Pancreas (tissue), 10 donors: ENCODE results near the gene ZFYVE28. TPM values are rescaled to one million over a fixed set of nuclear protein-coding genes. Genes with fewer than 3 reads are reported as not detected.

Source experiments
- ATAC-seq, 4 donors: fragments of 200-7000 bp; cut with Tn5 transposase; one replicate each; pipeline versions ENCODE4 v1.8.0 to v1.9.1; 2020; ENCODE audit warnings: mild to moderate bottlenecking in 4 of 4, moderate library complexity in 4 of 4
- DNase-seq, 6 donors: peaks; one replicate each; pipeline ENCODE4 v3.0.0-alpha.2; 2020
- FAIRE-seq: peaks from 2 replicates; lab custom pipeline; 2012; peaks lifted over from hg19 to GRCh38; lab: Jason Lieb, UNC
- H3K27ac ChIP-seq, 4 donors: fragments of 200-600 bp; sonication (generic); 1 replicate in 3 of 4; 2 replicates in 1 of 4; pipeline versions ENCODE4 v1.5.0 to v1.8.0; 2020
- H3K27me3 ChIP-seq, 4 donors: fragments of 200-600 bp; one replicate each; pipeline ENCODE4 v1.8.0; 2021
- H3K36me3 ChIP-seq, 3 donors: fragments of 200-600 bp; sonication (generic) in 1 of 3; one replicate each; pipeline versions ENCODE4 v1.5.0 to v1.8.0; 2020 to 2021
- H3K4me1 ChIP-seq, 3 donors: fragments of 200-600 bp; one replicate each; pipeline ENCODE4 v1.8.0; 2021
- H3K4me3 ChIP-seq, 4 donors: fragments of 200-600 bp; sonication (generic) in 2 of 4; one replicate each; pipeline versions ENCODE4 v1.5.0 to v1.8.0; 2020 to 2021
- H3K9me3 ChIP-seq, 4 donors: fragments of 200-600 bp; one replicate each; pipeline ENCODE4 v1.8.0; 2021
- WGBS, 2 donors: extraction: QIAGEN DNeasy Blood & Tissue Kit; methylation state at CpG; one replicate each; pipeline ENCODE4 v1.1.7; 2013; 5-methylcytosine and 5-hydroxymethylcytosine counted together
- intact Hi-C, 3 donors: fragments of 100-400 bp; cut with DNase I; formaldehyde crosslinking; loops; one replicate each; pipeline versions ENCODE4 v1.11.1 to v1.14.2; 2022
- polyA plus RNA-seq, 2 donors: library from polyadenylated mRNA; stranded (reverse); fragments of 200-250 nt; gene quantifications; one replicate each; pipeline ENCODE4 v1.2.3, GENCODE V29; 2013
- total RNA-seq, 6 donors: library from RNA; stranded (reverse); fragmentation: NEBNext Ultra II Directional in 4 of 6; extraction: Animal tissue kit (Norgen Biotek cat#: 25700) in 4 of 6; gene quantifications; one replicate each; pipeline versions ENCODE4 v1.2.1 to v1.2.4, GENCODE V29; 2021 to 2023
- TF ChIP-seq, protein P1 (sequence below), 4 donors: fragments of 200-600 bp; sonication (generic) in 3 of 4; IDR thresholded peaks; one replicate each; pipeline versions ENCODE4 v1.5.0 to v1.8.0; 2021; ENCODE audit warnings: antibody characterized with exemption in 4 of 4
- donor health status: healthy with polysubstance abuse.
- donor health status: DM: no; HTN: no; CAD: no; lungs with moderate emphysema.
- donor health status: DM: no; HTN: no; CAD: no.
- donor health status: control.
- donor health status: control.
- donor health status: Bipolar disorder and iron deficiency.
- donor health status: DM: yes; HTN: yes; CAD: no.
- donor health status: DM: no; HTN: no; CAD: no.
- donor health status: DM: no; HTN: no; CAD: no.
- donor health status: DM: yes; HTN: yes; CAD: no.

Gene ZFYVE28
- total and polyA plus RNA-seq, 8 donors, result 3.8 to 13.4 (median 6.0) TPM

DNA sequence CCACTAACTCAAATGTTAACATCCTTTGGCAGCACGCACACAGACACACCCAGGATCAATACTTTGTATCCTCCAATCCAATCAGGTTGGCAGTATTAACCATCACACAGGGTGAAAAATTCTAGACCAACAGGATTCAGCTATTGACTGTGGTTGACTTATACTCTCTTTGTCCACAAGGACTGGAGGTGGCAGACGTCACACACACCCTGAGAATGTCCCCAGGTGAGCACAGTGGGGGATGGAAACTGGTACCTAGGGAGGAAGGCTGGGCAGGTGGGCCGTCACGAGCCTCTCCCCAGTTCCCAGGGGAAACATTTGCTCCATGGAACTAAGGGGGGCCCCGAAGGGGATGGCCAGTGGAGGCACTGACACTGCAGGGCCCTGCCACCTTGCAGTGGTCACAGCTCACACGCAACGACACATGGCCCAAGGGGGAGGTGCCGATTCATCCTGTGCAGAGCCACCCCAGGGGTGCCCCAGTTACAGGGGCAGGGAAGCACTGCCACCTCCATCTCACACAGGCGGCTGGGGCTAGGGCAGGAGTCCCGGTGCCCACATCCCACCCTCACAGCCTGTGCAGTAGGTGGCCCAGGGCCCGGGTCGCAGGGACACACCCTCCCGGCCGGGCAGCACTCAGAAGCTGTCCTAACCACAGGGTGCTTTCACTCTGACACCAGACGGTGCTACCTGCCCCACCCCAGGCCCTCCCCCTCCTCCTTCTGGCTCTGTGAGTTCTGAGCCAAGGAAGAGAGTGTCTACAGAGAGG lies 17.4 kb downstream of the ZFYVE28 start:
- ATAC-seq (peak; percentile 79 to 84 (median 82)), DNase-seq (peak in 5 of 6 donors; percentile 62 to 75 (median 68)), FAIRE-seq (no peak)
- Histone ChIP-seq H3K36me3 (no peaks in the 10 kb centered on the region), H3K4me3 (no peak overlapping the region), H3K27me3 (no peaks in the 10 kb centered on the region), H3K4me1 (peaks cover 6 to 18% (median 10%) of the 10 kb centered on the region in 3 donors), H3K9me3 (no peaks in the 10 kb centered on the region), H3K27ac (no peak overlapping the region)
- 67 to 69% methylated on average over 15 of the region's 15 CpGs for WGBS, 2 donors
- TF ChIP-seq, protein P1, sequence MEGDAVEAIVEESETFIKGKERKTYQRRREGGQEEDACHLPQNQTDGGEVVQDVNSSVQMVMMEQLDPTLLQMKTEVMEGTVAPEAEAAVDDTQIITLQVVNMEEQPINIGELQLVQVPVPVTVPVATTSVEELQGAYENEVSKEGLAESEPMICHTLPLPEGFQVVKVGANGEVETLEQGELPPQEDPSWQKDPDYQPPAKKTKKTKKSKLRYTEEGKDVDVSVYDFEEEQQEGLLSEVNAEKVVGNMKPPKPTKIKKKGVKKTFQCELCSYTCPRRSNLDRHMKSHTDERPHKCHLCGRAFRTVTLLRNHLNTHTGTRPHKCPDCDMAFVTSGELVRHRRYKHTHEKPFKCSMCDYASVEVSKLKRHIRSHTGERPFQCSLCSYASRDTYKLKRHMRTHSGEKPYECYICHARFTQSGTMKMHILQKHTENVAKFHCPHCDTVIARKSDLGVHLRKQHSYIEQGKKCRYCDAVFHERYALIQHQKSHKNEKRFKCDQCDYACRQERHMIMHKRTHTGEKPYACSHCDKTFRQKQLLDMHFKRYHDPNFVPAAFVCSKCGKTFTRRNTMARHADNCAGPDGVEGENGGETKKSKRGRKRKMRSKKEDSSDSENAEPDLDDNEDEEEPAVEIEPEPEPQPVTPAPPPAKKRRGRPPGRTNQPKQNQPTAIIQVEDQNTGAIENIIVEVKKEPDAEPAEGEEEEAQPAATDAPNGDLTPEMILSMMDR (IDR thresholded peaks at IDR 0.05), result no peak
- intact Hi-C loops, result no loop called here

DNA sequence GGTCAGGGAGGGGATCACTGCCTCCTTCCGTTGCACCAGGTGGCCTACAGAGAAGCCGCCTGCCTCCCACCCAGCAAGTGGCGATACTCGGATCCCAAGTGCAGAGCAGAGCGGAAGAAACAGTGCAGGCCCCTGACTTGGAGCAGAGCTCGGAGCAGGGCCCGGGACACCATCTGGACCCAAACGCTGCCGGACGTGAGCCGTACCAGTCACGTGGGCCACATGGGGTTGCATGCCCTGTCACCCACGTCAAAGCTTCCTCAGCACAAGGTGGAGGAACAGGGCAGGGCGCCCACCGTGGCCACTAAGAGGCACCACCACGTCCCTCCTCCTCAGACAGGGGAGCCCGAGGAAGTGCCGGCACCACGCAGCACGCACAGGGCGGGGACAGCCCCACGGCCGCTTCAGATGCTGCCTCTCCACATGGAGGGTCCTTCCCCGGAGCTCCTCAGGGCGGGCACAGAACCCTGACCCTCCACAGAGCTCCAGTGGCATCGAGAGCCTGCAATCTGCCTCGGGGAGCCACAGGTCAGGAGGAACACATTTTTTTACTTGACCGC lies 18.7 kb downstream of the ZFYVE28 start:
- H3K4me1 ChIP-seq, result peaks cover 6 to 18% (median 10%) of the 10 kb centered on the region in 3 donors
- DNase-seq (peak in 1 of 6 donors; percentile 52), FAIRE-seq (no peak), ATAC-seq (no peak)
- H3K4me3 ChIP-seq, result no peak overlapping the region
- H3K36me3 ChIP-seq, result no peaks in the 10 kb centered on the region
- H3K27ac ChIP-seq, result no peak overlapping the region
- no peaks in the 10 kb centered on the region for H3K9me3 ChIP-seq
- TF ChIP-seq, protein P1 (IDR thresholded peaks at IDR 0.05), result no peak
- H3K27me3 ChIP-seq, result no peaks in the 10 kb centered on the region
- intact Hi-C loops, result no loop called here
- WGBS, 2 donors, result 82 to 83% methylated on average over 28 of the region's 28 CpGs

DNA sequence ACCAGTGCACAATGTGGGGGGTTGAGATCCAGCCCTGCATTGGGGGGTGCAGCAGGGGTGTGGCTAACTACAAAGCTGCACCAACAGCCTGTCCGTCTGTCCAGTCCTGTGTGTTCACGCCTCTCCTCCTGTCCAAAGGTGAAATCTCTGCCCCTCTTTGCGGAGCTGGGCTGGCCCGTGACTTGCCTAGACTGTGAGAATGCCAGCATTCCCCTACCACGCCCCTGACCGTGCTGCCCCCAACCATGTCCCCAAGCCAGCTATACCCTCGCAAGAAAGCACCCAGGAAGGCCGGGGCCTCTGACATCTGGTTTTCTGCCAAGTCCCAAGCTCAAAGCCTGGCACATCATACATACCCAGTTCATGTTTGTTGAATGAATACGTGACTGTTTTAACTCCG lies 19.2 kb downstream of the ZFYVE28 start:
- FAIRE-seq (no peak), ATAC-seq (no peak), DNase-seq (no peak)
- H3K27me3 ChIP-seq, result no peaks in the 10 kb centered on the region
- WGBS, 2 donors, result 92 to 94% methylated on average over 10 of the region's 10 CpGs
- intact Hi-C loops, result no loop called here
- TF ChIP-seq, protein P1 (IDR thresholded peaks at IDR 0.05), result no peak
- no peak overlapping the region for H3K4me3 ChIP-seq
- H3K27ac ChIP-seq, result no peak overlapping the region
- no peaks in the 10 kb centered on the region for H3K36me3 ChIP-seq
- no peaks in the 10 kb centered on the region for H3K9me3 ChIP-seq
- peaks cover 6 to 18% (median 10%) of the 10 kb centered on the region in 3 donors for H3K4me1 ChIP-seq

DNA sequence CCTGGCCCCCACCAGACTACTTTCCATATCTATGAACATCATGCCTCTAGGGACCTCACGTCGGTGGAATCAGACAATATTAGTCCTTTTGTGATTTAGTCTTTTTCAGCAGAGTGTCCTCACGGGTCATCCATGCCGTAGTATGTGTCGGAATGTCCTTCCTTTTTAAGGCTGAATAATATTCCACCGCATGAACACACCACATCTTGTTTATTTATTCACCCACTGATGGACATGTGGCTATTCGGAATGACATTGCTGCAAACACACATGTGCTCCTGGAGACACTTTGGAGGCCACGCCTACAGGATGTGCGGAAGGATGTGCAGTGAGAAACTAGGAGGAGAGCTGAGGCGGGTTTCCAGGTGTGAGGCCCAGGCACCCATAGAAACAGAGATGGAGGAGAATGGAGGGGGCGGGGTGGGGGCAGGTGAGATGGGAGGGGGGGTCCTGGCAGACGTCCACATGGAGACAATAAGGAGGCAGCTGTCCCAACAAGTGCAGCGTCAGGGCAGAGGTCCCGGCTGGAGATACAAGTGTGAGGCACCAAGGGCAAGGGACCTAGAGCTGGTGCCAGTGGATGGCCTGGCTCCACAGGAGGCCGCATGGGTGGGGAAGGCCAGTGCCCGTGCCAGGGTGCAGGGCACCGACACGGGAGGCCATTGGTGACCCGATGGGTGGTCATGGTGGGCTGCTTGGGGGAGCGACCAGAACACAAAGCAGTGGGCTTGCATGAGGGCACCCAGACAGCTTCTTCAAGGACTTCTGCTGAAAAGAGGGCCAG lies 20.7 kb downstream of the ZFYVE28 start:
- peak in 1 of 6 donors; percentile 60 for DNase-seq
- no peak for FAIRE-seq

More for the DNA sequence above, 20.7 kb downstream of the ZFYVE28 start:
- peaks cover 6 to 16% (median 10%) of the 10 kb centered on the region in 3 donors for H3K4me1 ChIP-seq
- H3K4me3 ChIP-seq, result no peak overlapping the region
- no peak overlapping the region for H3K27ac ChIP-seq
- no peaks in the 10 kb centered on the region for H3K9me3 ChIP-seq
- no peaks in the 10 kb centered on the region for H3K27me3 ChIP-seq
- TF ChIP-seq, protein P1 (IDR thresholded peaks at IDR 0.05), result no peak
- no peaks in the 10 kb centered on the region for H3K36me3 ChIP-seq
- no peak for ATAC-seq
- 75 to 82% methylated on average over 20 of the region's 20 CpGs for WGBS, 2 donors
- intact Hi-C loops, result no loop called here
